Measurements from ENCODE around the gene KDM4B. TPM values are rescaled to one million over a fixed set of nuclear protein-coding genes. Genes with fewer than 3 reads are reported as not detected.

Gene KDM4B
- total RNA-seq, 1 experiment from 2014 or later = 16.4 TPM

- no peak for DNase-seq (ENCODE audit: low spot score)
Measured at GRCh38 chr19:5104871-5105351, 136.0 kb downstream of the KDM4B start.

GRCh38 chr19:5106191-5106726 is 137.3 kb downstream of the KDM4B start:
- DNase-seq (ENCODE audit: low spot score) = no peak

GRCh38 chr19:5106971-5107370 is 138.1 kb downstream of the KDM4B start:
- no peak for DNase-seq (ENCODE audit: low spot score)

- DNase-seq (ENCODE audit: low spot score) = no peak
Measured at GRCh38 chr19:5107432-5108122, 138.7 kb downstream of the KDM4B start.

GRCh38 chr19:5108123-5108596 is 139.2 kb downstream of the KDM4B start:
- DNase-seq (ENCODE audit: low spot score) = no peak

- no peak for DNase-seq (ENCODE audit: low spot score)
Measured at GRCh38 chr19:5108866-5109265, 140.0 kb downstream of the KDM4B start.

GRCh38 chr19:5109560-5109959 is 140.6 kb downstream of the KDM4B start:
- no peak for DNase-seq (ENCODE audit: low spot score)

- DNase-seq (ENCODE audit: low spot score) = no peak
Measured at GRCh38 chr19:5110546-5110945, 141.6 kb downstream of the KDM4B start.

- DNase-seq (ENCODE audit: low spot score) = no peak
Measured at GRCh38 chr19:5111051-5111450, 142.1 kb downstream of the KDM4B start.

GRCh38 chr19:5112175-5112574 is 143.3 kb downstream of the KDM4B start:
- DNase-seq (ENCODE audit: low spot score) = no peak

GRCh38 chr19:5112681-5113575 is 144.0 kb downstream of the KDM4B start:
- peak; percentile 45 for DNase-seq (ENCODE audit: low spot score)

- no peak for DNase-seq (ENCODE audit: low spot score)
Measured at GRCh38 chr19:5113633-5114586, 145.0 kb downstream of the KDM4B start.

- no peak for DNase-seq (ENCODE audit: low spot score)
Measured at GRCh38 chr19:5114727-5115126, 145.8 kb downstream of the KDM4B start.

- DNase-seq (ENCODE audit: low spot score) = no peak
Measured at GRCh38 chr19:5115351-5115750, 146.4 kb downstream of the KDM4B start.

- no peak for DNase-seq (ENCODE audit: low spot score)
Measured at GRCh38 chr19:5115771-5116202, 146.9 kb downstream of the KDM4B start.

GRCh38 chr19:5116292-5116691 is 147.4 kb downstream of the KDM4B start:
- no peak for DNase-seq (ENCODE audit: low spot score)

GRCh38 chr19:5117421-5117820 is 148.5 kb downstream of the KDM4B start:
- DNase-seq (ENCODE audit: low spot score) = no peak

GRCh38 chr19:5118026-5118425 is 149.1 kb downstream of the KDM4B start:
- no peak for DNase-seq (ENCODE audit: low spot score)

- DNase-seq (ENCODE audit: low spot score) = no peak
Measured at GRCh38 chr19:5119297-5119998, 150.5 kb downstream of the KDM4B start.

- DNase-seq (ENCODE audit: low spot score) = no peak
Measured at GRCh38 chr19:5120321-5120720, 151.4 kb downstream of the KDM4B start.

- DNase-seq (ENCODE audit: low spot score) = no peak
Measured at GRCh38 chr19:5120833-5121232, 151.9 kb downstream of the KDM4B start.
